Psoas muscle (tissue), 8 donors: Measurements from ENCODE around the gene GATA3. TPM values are rescaled to one million over a fixed set of nuclear protein-coding genes. Genes with fewer than 3 reads are reported as not detected.

Source experiments
- ATAC-seq, 4 donors: fragments of 200-7000 bp; cut with Tn5 transposase; one replicate each; pipeline ENCODE4 v1.9.1; 2020; ENCODE audit warnings: moderate library complexity in 3 of 4, mild to moderate bottlenecking in 2 of 4
- DNase-seq, 2 donors: peaks; one replicate each; pipeline ENCODE4 v3.0.0-alpha.2; 2020
- H3K27ac ChIP-seq: fragments of 200-600 bp; one replicate; pipeline ENCODE4 v1.8.0; 2022
- H3K27me3 ChIP-seq, 3 donors: fragments of 200-600 bp in 1 of 3; one replicate each; pipeline versions ENCODE4 v1.6.1 to v1.8.0; 2013 to 2022; ENCODE audit warnings: low read length in 2 of 3, mild to moderate bottlenecking in 2 of 3, moderate library complexity in 1 of 3; ENCODE audit not compliant: insufficient read depth in 3 of 3
- H3K36me3 ChIP-seq, 2 donors: fragments of 200-600 bp in 1 of 2; one replicate each; pipeline versions ENCODE4 v1.6.1 to v1.8.0; 2013 to 2022; ENCODE audit warnings: low read depth in 1 of 2, mild to moderate bottlenecking in 1 of 2, moderate library complexity in 1 of 2; ENCODE audit not compliant: insufficient read depth in 1 of 2
- H3K4me1 ChIP-seq: fragments of 200-600 bp; one replicate; pipeline ENCODE4 v1.8.0; 2022
- H3K4me3 ChIP-seq: fragments of 200-600 bp; one replicate; pipeline ENCODE4 v1.8.0; 2022; ENCODE audit warnings: mild to moderate bottlenecking
- H3K9me3 ChIP-seq: fragments of 200-600 bp; one replicate; pipeline ENCODE4 v1.8.0; 2022
- CTCF ChIP-seq: fragments of 200-600 bp; IDR thresholded peaks from one replicate; pipeline ENCODE4 v1.8.0; 2022; ENCODE audit warnings: antibody characterized with exemption
- WGBS, 3 donors: extraction: QIAGEN DNeasy Blood & Tissue Kit; methylation state at CpG; one replicate each; pipeline versions ENCODE4 v1.1.6 to v1.1.7; 2013; 5-methylcytosine and 5-hydroxymethylcytosine counted together
- intact Hi-C, 2 donors: fragments of 100-400 bp; cut with DNase I; formaldehyde crosslinking; loops; one replicate each; pipeline versions ENCODE4 v1.11.0 to v1.14.2; 2022
- polyA plus RNA-seq, 3 donors: library from polyadenylated mRNA; stranded (reverse); fragments of 200-250 nt; gene quantifications; one replicate each; pipeline ENCODE4 v1.2.3, GENCODE V29; 2013
- total RNA-seq, 4 donors: library from RNA; stranded (reverse); fragmentation: NEBNext Ultra II Directional in 2 of 4; extraction: Animal tissue kit (Norgen Biotek cat#: 25700) in 2 of 4; gene quantifications; one replicate each; pipeline versions ENCODE4 v1.2.1 to v1.2.4, GENCODE V29; 2021 to 2023
- donor health status: healthy with polysubstance abuse.
- donor health status: DM: no; HTN: no; CAD: no; lungs with moderate emphysema.
- donor health status: Bipolar disorder and iron deficiency.
- donor health status: healthy.
- donor health status: DM: yes; HTN: yes; CAD: no.
- donor health status: DM: no; HTN: no; CAD: no.
- donor health status: DM: no; HTN: no; CAD: no.
- donor health status: DM: yes; HTN: yes; CAD: no.

GATA3 gene
- total and polyA plus RNA-seq, 7 donors, result 0.64 to 1.8 (median 0.74) TPM

GRCh38 chr10:8066124-8066523, 11.6 kb downstream of the GATA3 start:
- 65 to 77% (median 69%) methylated on average over 1 of the region's 1 CpG for WGBS, 3 donors
- no peak overlapping the region for H3K27ac ChIP-seq
- H3K27me3 ChIP-seq, result peaks cover 0 to 47% (median 8%) of the 10 kb centered on the region in 3 donors
- H3K4me1 ChIP-seq, result no peaks in the 10 kb centered on the region
- DNase-seq (no peak), ATAC-seq (no peak)
- no peaks in the 10 kb centered on the region for H3K36me3 ChIP-seq
- H3K4me3 ChIP-seq, result no peak overlapping the region
- intact Hi-C loops, result no loop called here
- H3K9me3 ChIP-seq, result no peaks in the 10 kb centered on the region
- TF ChIP-seq CTCF, result no peak

- intact Hi-C loops, result no loop called here
- H3K27ac ChIP-seq, result no peak overlapping the region
- H3K27me3 ChIP-seq, result peaks cover 0 to 40% (median 6%) of the 10 kb centered on the region in 3 donors
- DNase-seq (no peak), ATAC-seq (no peak)
- no peaks in the 10 kb centered on the region for H3K9me3 ChIP-seq
- no peak overlapping the region for H3K4me3 ChIP-seq
- WGBS, 3 donors, result 81 to 84% (median 82%) methylated on average over 2 of the region's 2 CpGs
- H3K36me3 ChIP-seq, result no peaks in the 10 kb centered on the region
- TF ChIP-seq CTCF, result no peak
- no peaks in the 10 kb centered on the region for H3K4me1 ChIP-seq
Measured at GRCh38 chr10:8066797-8067196, 12.3 kb downstream of the GATA3 start.

- ATAC-seq (no peak), DNase-seq (no peak)
- Histone ChIP-seq H3K36me3 (no peaks in the 10 kb centered on the region), H3K4me3 (no peak overlapping the region), H3K9me3 (no peaks in the 10 kb centered on the region), H3K4me1 (no peaks in the 10 kb centered on the region), H3K27ac (no peak overlapping the region), H3K27me3 (peaks cover 0 to 19% (median 4%) of the 10 kb centered on the region in 3 donors)
- intact Hi-C loops, result no loop called here
- 81 to 83% (median 82%) methylated on average over 7 of the region's 7 CpGs for WGBS, 3 donors
- no peak for TF ChIP-seq CTCF
Measured at GRCh38 chr10:8069108-8069507, 14.6 kb downstream of the GATA3 start.

- intact Hi-C loops, result no loop called here
- no peak for ATAC-seq
- TF ChIP-seq CTCF, result no peak
- WGBS, 3 donors, result 76 to 85% (median 77%) methylated on average over 7 of the region's 7 CpGs
- Histone ChIP-seq H3K27me3 (peaks cover 0 to 19% (median 4%) of the 10 kb centered on the region in 3 donors), H3K4me3 (no peak overlapping the region), H3K4me1 (no peaks in the 10 kb centered on the region), H3K36me3 (no peaks in the 10 kb centered on the region), H3K27ac (no peak overlapping the region), H3K9me3 (no peaks in the 10 kb centered on the region)
- DNase-seq, result no peak
Measured at GRCh38 chr10:8069627-8070026, 15.1 kb downstream of the GATA3 start.

GRCh38 chr10:8070440-8070839, 16.0 kb downstream of the GATA3 start:
- Histone ChIP-seq H3K36me3 (no peaks in the 10 kb centered on the region), H3K27ac (no peak overlapping the region), H3K27me3 (peaks cover 0 to 16% (median 1%) of the 10 kb centered on the region in 3 donors), H3K4me3 (no peak overlapping the region), H3K9me3 (no peaks in the 10 kb centered on the region), H3K4me1 (no peaks in the 10 kb centered on the region)
- TF ChIP-seq CTCF, result no peak
- intact Hi-C loops, result no loop called here
- 80 to 88% (median 88%) methylated on average over 6 of the region's 6 CpGs for WGBS, 3 donors
- DNase-seq (no peak), ATAC-seq (no peak)
